Measurements from ENCODE around the gene MYOF. TPM values are rescaled to one million over a fixed set of nuclear protein-coding genes. Genes with fewer than 3 reads are reported as not detected.

Gene MYOF
- polyA plus RNA-seq, 3 donors, result 9.7 to 29.1 (median 14.5) TPM

- peaks cover 0 to 3% (median 0%) of the 10 kb centered on the region in 3 donors for H3K27me3 Mint-ChIP-seq (ENCODE audit: low read depth in 3 of 3)
- H3K9ac ChIP-seq (ENCODE audit: insufficient read depth, low read length, poor library complexity, severe bottlenecking), result no peak overlapping the region
- TF ChIP-seq CTCF (IDR thresholded peaks at IDR 0.05), result no peak
- intact Hi-C loops (cut with micrococcal nuclease), result no loop called here
- no peak overlapping the region for H2AFZ ChIP-seq (ENCODE audit: insufficient read depth, low read depth, low read length, poor library complexity, severe bottlenecking)
- no peaks in the 10 kb centered on the region for H3K4me1 Mint-ChIP-seq
- no peak overlapping the region for H3K27ac ChIP-seq (ENCODE audit: low read depth in 1 of 2, low read length in 2 of 2)
- H3K4me3 Mint-ChIP-seq, result no peak overlapping the region
- H3K9me3 ChIP-seq (replicated peaks in 1 of 2; ENCODE audit: control insufficient read depth in 1 of 2, insufficient read depth in 1 of 2, low read length in 2 of 2), result no peaks in the 10 kb centered on the region
- H3K36me3 ChIP-seq (replicated peaks in 1 of 2; ENCODE audit: control insufficient read depth in 1 of 2, insufficient read depth in 2 of 2, low read length in 2 of 2), result peaks cover 27 to 44% of the 10 kb centered on the region in 2 donors
- H3K36me3 Mint-ChIP-seq, result peaks cover 39 to 49% of the 10 kb centered on the region in 2 donors
- DNase-seq, result no peak
- no CpG with 5 or more reads among the region's 3 CpGs for WGBS (ENCODE audit: insufficient coverage)
- no peak overlapping the region for H3K27ac Mint-ChIP-seq
- no peak overlapping the region for H3K4me3 ChIP-seq (replicated peaks in 1 of 3; ENCODE audit: low read depth in 2 of 3, low read length in 3 of 3)
- H3K4me2 ChIP-seq (replicated peaks; ENCODE audit: extremely low read depth, low read length, poor library complexity, severe bottlenecking), result no peak overlapping the region
- peaks cover 0 to 2% (median 0%) of the 10 kb centered on the region in 7 donors for H3K9me3 Mint-ChIP-seq
- no peaks in the 10 kb centered on the region for H3K4me1 ChIP-seq (ENCODE audit: control insufficient read depth in 1 of 2, insufficient read depth in 2 of 2, low read length in 2 of 2)
- no peaks in the 10 kb centered on the region for H3K27me3 ChIP-seq (ENCODE audit: control insufficient read depth in 2 of 2, insufficient read depth in 2 of 2, low read length in 2 of 2)
- H4K20me1 ChIP-seq (ENCODE audit: insufficient read depth, low read length), result no peaks in the 10 kb centered on the region
- no peaks in the 10 kb centered on the region for H3K79me2 ChIP-seq (ENCODE audit: insufficient read depth, low read length)
Measured at GRCh38 chr10:93305122-93305521, 177.0 kb downstream of the MYOF start.

- Histone ChIP-seq H3K27ac (ENCODE audit: low read depth in 1 of 2, low read length in 2 of 2) (no peak overlapping the region), H4K20me1 (ENCODE audit: insufficient read depth, low read length) (no peaks in the 10 kb centered on the region), H3K9me3 (replicated peaks in 1 of 2; ENCODE audit: control insufficient read depth in 1 of 2, insufficient read depth in 1 of 2, low read length in 2 of 2) (no peaks in the 10 kb centered on the region), H3K36me3 (replicated peaks in 1 of 2; ENCODE audit: control insufficient read depth in 1 of 2, insufficient read depth in 2 of 2, low read length in 2 of 2) (peaks cover under 1 to 10% of the 10 kb centered on the region in 2 donors), H3K27me3 (ENCODE audit: control insufficient read depth in 2 of 2, insufficient read depth in 2 of 2, low read length in 2 of 2) (no peaks in the 10 kb centered on the region), H3K9ac (ENCODE audit: insufficient read depth, low read length, poor library complexity, severe bottlenecking) (no peak overlapping the region), H3K4me2 (replicated peaks; ENCODE audit: extremely low read depth, low read length, poor library complexity, severe bottlenecking) (no peak overlapping the region), H3K4me3 (replicated peaks in 1 of 3; ENCODE audit: low read depth in 2 of 3, low read length in 3 of 3) (no peak overlapping the region), H2AFZ (ENCODE audit: insufficient read depth, low read depth, low read length, poor library complexity, severe bottlenecking) (no peak overlapping the region), H3K79me2 (ENCODE audit: insufficient read depth, low read length) (no peaks in the 10 kb centered on the region), H3K4me1 (ENCODE audit: control insufficient read depth in 1 of 2, insufficient read depth in 2 of 2, low read length in 2 of 2) (no peaks in the 10 kb centered on the region)
- no peak for TF ChIP-seq CTCF (IDR thresholded peaks at IDR 0.05)
- no CpG with 5 or more reads among the region's 5 CpGs for WGBS (ENCODE audit: insufficient coverage)
- DNase-seq, result no peak
- no peak overlapping the region for H3K27ac Mint-ChIP-seq
- H3K36me3 Mint-ChIP-seq, result peaks cover 9 to 16% of the 10 kb centered on the region in 2 donors
- intact Hi-C loops (cut with micrococcal nuclease), result no loop called here
- H3K27me3 Mint-ChIP-seq (ENCODE audit: low read depth in 3 of 3), result peaks cover 0 to 3% (median 0%) of the 10 kb centered on the region in 3 donors
- no peaks in the 10 kb centered on the region for H3K9me3 Mint-ChIP-seq
- H3K4me3 Mint-ChIP-seq, result no peak overlapping the region
- H3K4me1 Mint-ChIP-seq, result no peaks in the 10 kb centered on the region
Measured at GRCh38 chr10:93300981-93301380, 181.2 kb downstream of the MYOF start.
